ENCODE measurements around the gene LIMK2.
"Not testable (repeated sequence)": the region's sequence is repeated elsewhere in the genome, so short reads cannot be mapped to it uniquely, and the experiment has no call there.

- not testable (repeated sequence) for TF ChIP-seq CTCF, POLR2A (IDR thresholded peaks at IDR 0.05)
Observed at GRCh38 chr22:31314220-31314619, 102.1 kb downstream of the LIMK2 start.

Measured in prostate gland (tissue), 2 donors.